Endodermal cell (in vitro differentiated cells): Measurements from ENCODE around the gene KRT3. TPM values are rescaled to one million over a fixed set of nuclear protein-coding genes. Genes with fewer than 3 reads are reported as not detected.

ENCODE experiments used
- DNase-seq: peaks from one replicate; pipeline ENCODE4 v3.0.0-alpha.2; 2017
- H3K27ac ChIP-seq: 2 replicates; pipeline ENCODE4 v1.5.1; 2013; ENCODE audit warnings: mild to moderate bottlenecking, low read depth, low read length, moderate library complexity
- H3K27me3 ChIP-seq: 2 replicates; pipeline ENCODE4 v1.6.1; 2013; ENCODE audit warnings: mild to moderate bottlenecking, low read length, moderate library complexity; ENCODE audit not compliant: insufficient read depth, control insufficient read depth, poor library complexity, severe bottlenecking
- H3K36me3 ChIP-seq: 2 replicates; pipeline ENCODE4 v1.7.0; 2013; ENCODE audit warnings: mild to moderate bottlenecking, low read length, moderate library complexity; ENCODE audit not compliant: control insufficient read depth, insufficient read depth
- H3K4me1 ChIP-seq: one replicate; pipeline ENCODE4 v1.7.0; 2013; ENCODE audit warnings: low read length; ENCODE audit not compliant: control insufficient read depth, insufficient read depth
- H3K4me3 ChIP-seq: 2 replicates; pipeline ENCODE4 v1.5.1; 2013; ENCODE audit warnings: mild to moderate bottlenecking, low read length, moderate library complexity
- H3K9ac ChIP-seq: 2 replicates; pipeline ENCODE4 v1.6.1; 2013; ENCODE audit warnings: mild to moderate bottlenecking, low read length, moderate library complexity; ENCODE audit not compliant: poor library complexity, severe bottlenecking; ENCODE audit errors: extremely low read depth
- H3K9me3 ChIP-seq: 2 replicates; pipeline ENCODE4 v1.6.1; 2013; ENCODE audit warnings: mild to moderate bottlenecking, low read length, moderate library complexity; ENCODE audit not compliant: control insufficient read depth
- H3K27ac Mint-ChIP-seq: 2 replicates; pipeline ENCODE4 v1.8.0; 2020; ENCODE audit warnings: mixed read lengths
- H3K27me3 Mint-ChIP-seq: 2 replicates; pipeline ENCODE4 v1.8.0; 2021; ENCODE audit warnings: mild to moderate bottlenecking, mixed read lengths; ENCODE audit not compliant: insufficient read depth
- H3K36me3 Mint-ChIP-seq: 2 replicates; pipeline ENCODE4 v1.8.0; 2020; ENCODE audit warnings: low read depth, mixed read lengths
- H3K4me1 Mint-ChIP-seq: 2 replicates; pipeline ENCODE4 v1.8.0; 2020; ENCODE audit warnings: mixed read lengths
- H3K4me3 Mint-ChIP-seq: 2 replicates; pipeline ENCODE4 v1.8.0; 2020; ENCODE audit warnings: mild to moderate bottlenecking, moderate library complexity, mixed read lengths
- H3K9me3 Mint-ChIP-seq: 2 replicates; pipeline ENCODE4 v1.8.0; 2020; ENCODE audit warnings: mild to moderate bottlenecking, mixed read lengths
- CTCF ChIP-seq: fragments of 200-600 bp; sonication (generic); conservative IDR thresholded peaks from 2 replicates; pipeline ENCODE4 v1.5.0; 2021; ENCODE audit warnings: antibody characterized with exemption, mild to moderate bottlenecking
- WGBS, 2 experiments: methylation state at CpG; one replicate each; pipeline versions ENCODE4 v1.1.5 to v1.1.7; 2013; ENCODE audit warnings: missing lambda C conversion rate in 2 of 2, mixed read lengths in 1 of 2; ENCODE audit not compliant: insufficient coverage in 1 of 2, insufficient read length in 1 of 2; 5-methylcytosine and 5-hydroxymethylcytosine counted together
- total RNA-seq, 2 donors: library from RNA; stranded (reverse); fragmentation: NEBNext Ultra II Directional in 1 of 2; extraction: Animal tissue kit (Norgen Biotek cat#: 25700) in 1 of 2; gene quantifications; 2 replicates in 1 of 2; 3 replicates in 1 of 2; pipeline ENCODE4 v1.2.1, GENCODE V29; 2021

KRT3 gene
- total RNA-seq, 2 donors from 2014 or later: not detected

GRCh38 chr12:52772772-52773171 is 23.1 kb downstream of the KRT3 start:
- 81 to 85% methylated on average over 3 of the region's 3 CpGs for WGBS, 2 experiments
- Histone ChIP-seq H3K4me1 (no peaks in the 10 kb centered on the region), H3K27me3 (peaks cover 27% of the 10 kb centered on the region), H3K9me3 (no peaks in the 10 kb centered on the region), H3K4me3 (no peak overlapping the region), H3K27ac (no peak overlapping the region), H3K36me3 (no peaks in the 10 kb centered on the region), H3K9ac (no peak overlapping the region)
- Mint-ChIP-seq H3K4me1 (no peaks in the 10 kb centered on the region), H3K27me3 (peaks cover 15% of the 10 kb centered on the region), H3K9me3 (no peaks in the 10 kb centered on the region), H3K27ac (no peak overlapping the region), H3K4me3 (no peak overlapping the region), H3K36me3 (no peaks in the 10 kb centered on the region)
- no peak for TF ChIP-seq CTCF
- no peak for DNase-seq

- no peak overlapping the region for H3K4me3 Mint-ChIP-seq
- no peaks in the 10 kb centered on the region for H3K36me3 Mint-ChIP-seq
- Histone ChIP-seq H3K9ac (no peak overlapping the region), H3K27ac (no peak overlapping the region), H3K9me3 (no peaks in the 10 kb centered on the region), H3K27me3 (peaks cover 31% of the 10 kb centered on the region), H3K4me1 (no peaks in the 10 kb centered on the region), H3K4me3 (no peak overlapping the region), H3K36me3 (no peaks in the 10 kb centered on the region)
- H3K4me1 Mint-ChIP-seq: no peaks in the 10 kb centered on the region
- no peak for DNase-seq
- peaks cover 17% of the 10 kb centered on the region for H3K27me3 Mint-ChIP-seq
- WGBS, 2 experiments: 88 to 100% methylated on average over 2 to 4 of the region's 4 CpGs
- no peaks in the 10 kb centered on the region for H3K9me3 Mint-ChIP-seq
- H3K27ac Mint-ChIP-seq: no peak overlapping the region
- TF ChIP-seq CTCF: no peak
These were observed 23.7 kb downstream of the KRT3 start for GRCh38 chr12:52772188-52772587.

- H3K27me3 Mint-ChIP-seq: peaks cover 18% of the 10 kb centered on the region
- no peak for TF ChIP-seq CTCF
- H3K27me3 ChIP-seq: peaks cover 38% of the 10 kb centered on the region
- no peak overlapping the region for H3K27ac Mint-ChIP-seq
- H3K27ac ChIP-seq: no peak overlapping the region
- no peak overlapping the region for H3K9ac ChIP-seq
- H3K9me3 ChIP-seq: no peaks in the 10 kb centered on the region
- no peak overlapping the region for H3K4me3 Mint-ChIP-seq
- no peaks in the 10 kb centered on the region for H3K4me1 ChIP-seq
- H3K9me3 Mint-ChIP-seq: no peaks in the 10 kb centered on the region
- H3K4me1 Mint-ChIP-seq: no peaks in the 10 kb centered on the region
- DNase-seq: no peak
- WGBS, 2 experiments: 72 to 79% methylated on average over 4 of the region's 4 CpGs
- H3K36me3 Mint-ChIP-seq: no peaks in the 10 kb centered on the region
- H3K4me3 ChIP-seq: no peak overlapping the region
- no peaks in the 10 kb centered on the region for H3K36me3 ChIP-seq
These were observed 24.4 kb downstream of the KRT3 start for GRCh38 chr12:52771505-52771904.
